Measurements from ENCODE around the gene AASDHPPT. TPM values are rescaled to one million over a fixed set of nuclear protein-coding genes. Genes with fewer than 3 reads are reported as not detected.

The AASDHPPT gene
- total and polyA plus RNA-seq, 2 of the 4 experiments (the other 2 are of a cell fraction): 22.0 to 56.3 TPM

GRCh38 chr11:106092446-106092845 lies 15.0 kb downstream of the AASDHPPT start:
- no peak overlapping the region for H2BK5ac ChIP-seq (ENCODE audit: low read depth, low read length, poor library complexity, severe bottlenecking)
- no peak overlapping the region for H3K4me2 ChIP-seq (ENCODE audit: low read depth, low read length)
- no peak overlapping the region for H4K5ac ChIP-seq (ENCODE audit: low read depth, low read length)
- no peak overlapping the region for H2AK9ac ChIP-seq (replicated peaks; ENCODE audit: low read depth, low read length, poor library complexity)
- no peaks in the 10 kb centered on the region for H3K9me3 ChIP-seq (ENCODE audit: control insufficient read depth, insufficient read depth, low read length)
- DNase-seq (no peak), ATAC-seq (ENCODE audit: low read depth) (no peak)
- no peaks in the 10 kb centered on the region for H3K27me3 ChIP-seq (ENCODE audit: control insufficient read depth, insufficient read depth, low read length)
- no peak overlapping the region for H3K9ac ChIP-seq (ENCODE audit: low read depth, low read length)
- H3K56ac ChIP-seq (ENCODE audit: extremely low read depth, insufficient read depth, low read length): no peak overlapping the region
- H3K4me1 ChIP-seq (ENCODE audit: control insufficient read depth, insufficient read depth, low read length): 0 out of 2 replicates have a peak, but pooled peaks cover 2% of the 10 kb centered on the region
- H4K91ac ChIP-seq (ENCODE audit: insufficient read depth, low read depth, low read length): no peak overlapping the region
- no peak overlapping the region for H2AFZ ChIP-seq (replicated peaks; ENCODE audit: low read length, poor library complexity)
- ChIA-PET POLR2A (ENCODE audit: unreplicated experiment) (no interaction called here), CTCF (no interaction called here)
- in situ Hi-C loops (cut with MboI; ENCODE audit: low sequenced_read_pairs): no loop called here
- H3K9me1 ChIP-seq (ENCODE audit: insufficient read depth, low read length): no peaks in the 10 kb centered on the region
- H3K18ac ChIP-seq (ENCODE audit: low read depth, low read length): no peak overlapping the region
- no peak overlapping the region for H2BK20ac ChIP-seq (ENCODE audit: low read depth, low read length)
- H3K4ac ChIP-seq (ENCODE audit: low read depth, low read length): no peak overlapping the region
- H3K79me1 ChIP-seq (ENCODE audit: low read depth in 1 of 2, low read length in 2 of 2): peaks cover 10 to 29% of the 10 kb centered on the region in 2 experiments; a peak in 3 of 4 replicates
- no TSS peak for BruUV-seq (replicated peaks)
- H3K4me3 ChIP-seq (ENCODE audit: insufficient read depth, low read depth, low read length): no peak overlapping the region
- no peak overlapping the region for H4K8ac ChIP-seq (ENCODE audit: low read depth in 2 of 2, low read length in 2 of 2)
- no peak overlapping the region for H3K14ac ChIP-seq (replicated peaks; ENCODE audit: low read depth, low read length)
- dilution Hi-C loops (cut with HindIII; ENCODE audit: low sequenced_read_pairs, unreplicated experiment): no loop called here
- intact Hi-C loops (cut with micrococcal nuclease): no loop called here
- WGBS, 2 experiments (ENCODE audit: extremely low coverage in 2 of 2, insufficient read length in 1 of 2): 100% methylated on average over 1 of the region's 1 CpG; no CpG with 5 or more reads in 1 of the 2 experiments
- H2BK120ac ChIP-seq (ENCODE audit: low read depth, low read length): no peak overlapping the region
- no peak overlapping the region for H2AK5ac ChIP-seq (ENCODE audit: low read depth, low read length)
- no peak overlapping the region for H3K23ac ChIP-seq (ENCODE audit: low read depth, low read length)
- H4K20me1 ChIP-seq (ENCODE audit: insufficient read depth, low read length): peaks cover 4% of the 10 kb centered on the region; the same call in 1 of the 2 replicates
- peaks cover 18% of the 10 kb centered on the region for H3K36me3 ChIP-seq (ENCODE audit: control insufficient read depth, insufficient read depth, low read length)
- TF ChIP-seq NFE2L2 (IDR thresholded peaks at IDR 0.05; ENCODE audit: low read depth, low read length) (no peak), CHD1 (IDR thresholded peaks at IDR 0.05; ENCODE audit: low read depth, low read length) (no peak), CEBPB (IDR thresholded peaks at IDR 0.05; ENCODE audit: low read depth, low read length) (no peak), MXI1 (IDR thresholded peaks at IDR 0.05; ENCODE audit: borderline replicate concordance, low read depth, low read length) (no peak), FOS (IDR thresholded peaks at IDR 0.05; ENCODE audit: low read depth, low read length) (no peak), RAD21 (IDR thresholded peaks at IDR 0.05; ENCODE audit: low read length) (no peak), MAZ (IDR thresholded peaks at IDR 0.05; ENCODE audit: borderline replicate concordance, low read depth, low read length) (no peak), POLR2A (IDR thresholded peaks at IDR 0.05; ENCODE audit: low read depth, low read length) (no peak), RFX5 (IDR thresholded peaks at IDR 0.05; ENCODE audit: low read depth, low read length) (no peak), RCOR1 (IDR thresholded peaks at IDR 0.05; ENCODE audit: insufficient replicate concordance, low read length) (no peak), SMC3 (IDR thresholded peaks at IDR 0.05; ENCODE audit: low read depth, low read length) (no peak), BHLHE40 (IDR thresholded peaks at IDR 0.05; ENCODE audit: low read depth, low read length) (no peak), MAFK (IDR thresholded peaks at IDR 0.05; ENCODE audit: low read depth, low read length) (no peak)
- TF ChIP-seq, protein P1, sequence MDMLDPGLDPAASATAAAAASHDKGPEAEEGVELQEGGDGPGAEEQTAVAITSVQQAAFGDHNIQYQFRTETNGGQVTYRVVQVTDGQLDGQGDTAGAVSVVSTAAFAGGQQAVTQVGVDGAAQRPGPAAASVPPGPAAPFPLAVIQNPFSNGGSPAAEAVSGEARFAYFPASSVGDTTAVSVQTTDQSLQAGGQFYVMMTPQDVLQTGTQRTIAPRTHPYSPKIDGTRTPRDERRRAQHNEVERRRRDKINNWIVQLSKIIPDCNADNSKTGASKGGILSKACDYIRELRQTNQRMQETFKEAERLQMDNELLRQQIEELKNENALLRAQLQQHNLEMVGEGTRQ (IDR thresholded peaks at IDR 0.05; ENCODE audit: low read depth, low read length): no peak
- TF ChIP-seq, protein P2, sequence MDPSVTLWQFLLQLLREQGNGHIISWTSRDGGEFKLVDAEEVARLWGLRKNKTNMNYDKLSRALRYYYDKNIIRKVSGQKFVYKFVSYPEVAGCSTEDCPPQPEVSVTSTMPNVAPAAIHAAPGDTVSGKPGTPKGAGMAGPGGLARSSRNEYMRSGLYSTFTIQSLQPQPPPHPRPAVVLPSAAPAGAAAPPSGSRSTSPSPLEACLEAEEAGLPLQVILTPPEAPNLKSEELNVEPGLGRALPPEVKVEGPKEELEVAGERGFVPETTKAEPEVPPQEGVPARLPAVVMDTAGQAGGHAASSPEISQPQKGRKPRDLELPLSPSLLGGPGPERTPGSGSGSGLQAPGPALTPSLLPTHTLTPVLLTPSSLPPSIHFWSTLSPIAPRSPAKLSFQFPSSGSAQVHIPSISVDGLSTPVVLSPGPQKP (IDR thresholded peaks at IDR 0.05; ENCODE audit: borderline replicate concordance, low read depth, low read length): no peak
- TF ChIP-seq, protein P3, sequence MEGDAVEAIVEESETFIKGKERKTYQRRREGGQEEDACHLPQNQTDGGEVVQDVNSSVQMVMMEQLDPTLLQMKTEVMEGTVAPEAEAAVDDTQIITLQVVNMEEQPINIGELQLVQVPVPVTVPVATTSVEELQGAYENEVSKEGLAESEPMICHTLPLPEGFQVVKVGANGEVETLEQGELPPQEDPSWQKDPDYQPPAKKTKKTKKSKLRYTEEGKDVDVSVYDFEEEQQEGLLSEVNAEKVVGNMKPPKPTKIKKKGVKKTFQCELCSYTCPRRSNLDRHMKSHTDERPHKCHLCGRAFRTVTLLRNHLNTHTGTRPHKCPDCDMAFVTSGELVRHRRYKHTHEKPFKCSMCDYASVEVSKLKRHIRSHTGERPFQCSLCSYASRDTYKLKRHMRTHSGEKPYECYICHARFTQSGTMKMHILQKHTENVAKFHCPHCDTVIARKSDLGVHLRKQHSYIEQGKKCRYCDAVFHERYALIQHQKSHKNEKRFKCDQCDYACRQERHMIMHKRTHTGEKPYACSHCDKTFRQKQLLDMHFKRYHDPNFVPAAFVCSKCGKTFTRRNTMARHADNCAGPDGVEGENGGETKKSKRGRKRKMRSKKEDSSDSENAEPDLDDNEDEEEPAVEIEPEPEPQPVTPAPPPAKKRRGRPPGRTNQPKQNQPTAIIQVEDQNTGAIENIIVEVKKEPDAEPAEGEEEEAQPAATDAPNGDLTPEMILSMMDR (conservative IDR thresholded peaks at IDR 0.05; ENCODE audit: low read depth, low read length): no peak
- H2BK15ac ChIP-seq (ENCODE audit: low read depth, low read length): no peak overlapping the region
- no peak overlapping the region for H3K27ac ChIP-seq (ENCODE audit: insufficient read depth, low read length)
